GM18870 (cell line): ENCODE measurements around the gene SLC35G2.
A peak's percentile ranks its signal among the peaks of the same experiment; 100 is the strongest.
"Not testable (repeated sequence)": the region's sequence is repeated elsewhere in the genome, so short reads cannot be mapped to it uniquely, and the experiment has no call there.

Experiments used
- ATAC-seq: cut with Tn5 transposase; IDR thresholded peaks from one replicate; pipeline ENCODE4 v1.9.1; 2021; ENCODE audit warnings: moderate library complexity; ENCODE audit not compliant: unreplicated experiment

Gene SLC35G2

DNA sequence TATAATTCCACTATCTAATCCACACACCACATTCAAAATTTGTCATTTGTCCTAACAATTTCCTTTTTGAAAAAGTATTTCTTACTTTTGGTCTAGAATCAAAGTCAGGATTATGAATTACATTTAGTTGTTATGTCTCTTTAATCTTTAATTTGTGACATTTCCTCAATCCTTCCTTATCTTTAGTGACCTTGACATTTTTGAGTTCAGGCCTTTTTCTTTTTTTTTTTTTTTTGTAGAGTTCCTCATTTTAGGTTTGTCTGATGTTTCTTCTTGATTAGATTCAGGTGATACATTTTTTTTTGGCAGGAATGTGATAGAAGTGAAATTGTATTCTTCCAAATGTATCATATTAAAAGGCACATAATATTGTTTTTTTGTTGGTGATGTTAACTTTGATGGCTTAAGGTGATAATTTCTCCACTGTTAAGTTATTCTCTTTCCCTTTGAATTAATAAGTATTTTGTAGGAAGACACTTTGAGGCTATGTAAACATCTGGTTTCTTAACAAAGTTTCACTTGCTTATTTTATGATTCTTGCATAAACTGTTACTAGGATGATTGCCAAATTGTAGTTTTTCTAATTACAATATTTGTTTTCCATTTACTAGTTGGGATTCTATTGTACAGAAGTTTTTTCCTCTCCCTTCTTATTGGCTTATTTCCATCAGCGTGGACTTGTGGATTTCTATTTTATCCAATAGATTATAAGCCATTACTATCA is 16.3 kb downstream of the SLC35G2 start:
- ATAC-seq: no peak

- no peak for ATAC-seq
Observed at GRCh38 chr3:136835813-136836510, 17.0 kb downstream of the SLC35G2 start.

- no peak for ATAC-seq
Observed at GRCh38 chr3:136836511-136837156, 17.7 kb downstream of the SLC35G2 start.

DNA sequence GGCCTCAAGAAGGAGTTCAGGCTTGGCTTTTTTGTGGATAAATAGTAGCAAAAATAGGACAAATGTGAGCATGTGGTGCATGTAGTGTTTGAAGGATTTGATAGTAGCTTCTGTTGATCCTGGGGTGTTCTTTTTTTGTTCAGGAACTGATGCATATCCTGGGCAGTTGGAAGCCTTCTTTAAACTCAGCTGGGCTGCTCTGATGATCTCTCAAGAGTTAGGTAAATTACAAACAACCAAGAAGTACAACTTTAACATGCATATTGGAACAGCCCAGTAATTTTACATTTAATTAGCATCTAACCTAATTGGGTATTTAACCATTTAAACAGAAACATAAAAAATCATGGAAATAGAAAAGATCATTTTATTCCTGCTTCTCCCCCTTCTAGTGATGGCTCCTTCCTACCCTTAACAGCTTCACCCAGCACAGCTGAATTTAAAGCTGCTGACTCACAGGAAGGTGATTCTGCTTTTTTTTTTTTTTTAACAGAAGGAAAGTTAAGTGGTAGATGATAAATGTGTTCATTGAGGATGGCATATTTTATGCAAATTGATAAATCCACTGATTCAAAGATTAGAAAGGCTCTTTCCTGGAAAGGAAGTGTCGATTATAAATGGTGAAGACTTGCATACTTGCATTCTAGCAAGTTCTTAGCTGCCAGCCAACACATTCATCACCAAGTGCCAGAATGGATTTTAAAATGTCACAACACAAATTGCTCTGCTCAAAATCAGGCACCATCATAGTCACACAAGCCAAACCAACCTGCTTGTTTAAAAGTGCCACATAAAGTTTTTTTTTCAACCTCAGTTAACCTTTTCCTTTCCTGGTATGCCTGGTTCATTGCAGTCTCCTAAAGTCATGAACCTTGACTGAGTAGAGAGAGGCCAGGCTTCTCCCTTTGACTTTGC is 20.0 kb downstream of the SLC35G2 start:
- ATAC-seq: no peak

DNA sequence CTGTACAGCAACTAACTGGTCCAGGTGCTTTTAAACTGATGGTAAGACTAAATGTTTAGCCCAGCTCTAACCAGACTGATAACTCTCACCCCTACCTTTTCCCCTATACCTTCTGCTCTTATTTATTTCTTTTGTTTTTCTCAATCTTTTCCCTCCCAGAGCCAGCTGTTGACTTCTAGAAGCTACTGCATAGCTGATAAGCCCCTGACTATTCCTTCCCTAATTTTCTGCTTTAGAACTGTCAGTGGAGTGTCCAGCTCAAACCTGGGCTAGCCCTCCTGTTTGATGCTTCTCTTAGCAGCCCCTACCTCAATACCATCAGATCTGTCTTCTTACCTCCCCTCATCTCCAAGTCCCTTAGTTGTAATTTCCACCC is 20.6 kb downstream of the SLC35G2 start:
- no peak for ATAC-seq

DNA sequence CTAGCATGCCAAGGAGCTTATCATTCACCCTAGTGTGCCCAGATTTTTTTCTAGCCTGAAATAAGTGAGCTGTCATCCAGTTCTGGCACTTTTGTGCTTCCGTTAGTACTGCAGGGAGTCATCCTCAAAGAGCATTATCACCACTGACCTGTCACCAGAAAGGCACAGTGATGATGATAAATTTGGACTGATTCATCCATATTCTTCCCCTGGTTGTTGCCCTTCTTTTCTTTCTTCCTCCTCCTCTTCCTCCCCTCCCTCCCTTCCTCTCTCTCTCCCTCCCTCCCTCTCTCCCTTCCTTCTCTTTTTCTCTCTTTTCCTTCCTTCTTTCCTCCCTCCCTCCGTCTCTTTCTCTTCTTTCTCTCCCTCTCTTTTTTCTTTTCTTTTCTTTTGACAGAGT is 21.3 kb downstream of the SLC35G2 start:
- ATAC-seq: no peak

DNA sequence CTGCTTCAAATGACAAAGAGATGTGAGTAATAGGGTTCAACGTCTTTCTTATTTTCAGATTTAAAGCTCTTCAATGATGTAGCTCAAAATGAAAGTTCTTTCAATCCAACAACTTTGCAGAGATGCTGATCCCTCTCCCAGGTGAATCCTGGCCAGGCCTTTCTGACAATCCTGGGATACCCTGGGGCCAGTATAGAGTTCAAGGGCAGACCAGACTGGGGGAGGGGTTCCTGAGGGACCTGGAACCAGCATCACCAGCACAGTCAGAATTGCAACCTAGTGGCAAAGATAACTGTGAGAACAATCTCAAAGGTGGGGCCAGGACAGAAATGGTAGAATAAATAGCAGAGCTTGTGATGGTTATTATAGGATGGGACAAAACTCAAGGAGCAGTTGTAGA is 23.4 kb downstream of the SLC35G2 start:
- ATAC-seq: no peak

DNA sequence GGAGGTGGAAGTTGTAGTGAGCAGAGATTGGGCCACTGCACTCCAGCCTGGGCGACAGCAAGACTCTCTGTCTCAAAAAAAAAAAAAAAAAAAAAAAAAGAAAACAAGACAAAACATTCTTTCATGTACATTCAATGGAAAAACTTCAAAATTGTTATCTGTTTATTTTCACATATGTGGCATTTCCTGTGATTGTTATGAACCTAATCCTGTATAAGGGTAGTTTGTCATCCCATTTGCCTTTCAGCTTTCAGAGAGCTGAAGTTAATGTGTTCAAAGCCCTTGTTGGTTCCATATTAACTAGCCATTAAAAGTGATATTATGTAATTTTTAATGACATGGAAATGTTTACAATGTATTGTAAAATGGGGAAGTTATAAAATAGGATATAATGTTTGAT is 25.8 kb downstream of the SLC35G2 start:
- ATAC-seq: no peak

DNA sequence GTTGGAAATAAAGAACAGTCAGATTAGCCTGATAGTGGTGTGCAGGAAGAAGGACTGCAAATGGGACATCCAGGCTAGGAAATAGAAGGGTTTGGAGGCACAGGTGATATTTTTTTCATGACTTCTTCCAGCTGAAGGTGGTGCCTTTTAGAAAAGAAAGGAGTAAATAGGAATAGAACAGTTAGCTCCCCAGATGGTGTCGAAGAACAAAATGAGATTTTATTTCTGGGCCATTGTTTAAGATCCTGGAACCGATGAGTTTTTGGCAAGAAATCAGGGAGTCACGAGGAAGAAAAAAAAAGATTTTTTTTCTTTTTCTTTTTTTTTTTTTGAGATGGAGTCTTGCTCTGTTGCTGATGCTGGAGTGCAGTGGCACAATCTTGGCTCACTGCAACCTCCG is 33.3 kb downstream of the SLC35G2 start:
- no peak for ATAC-seq

DNA sequence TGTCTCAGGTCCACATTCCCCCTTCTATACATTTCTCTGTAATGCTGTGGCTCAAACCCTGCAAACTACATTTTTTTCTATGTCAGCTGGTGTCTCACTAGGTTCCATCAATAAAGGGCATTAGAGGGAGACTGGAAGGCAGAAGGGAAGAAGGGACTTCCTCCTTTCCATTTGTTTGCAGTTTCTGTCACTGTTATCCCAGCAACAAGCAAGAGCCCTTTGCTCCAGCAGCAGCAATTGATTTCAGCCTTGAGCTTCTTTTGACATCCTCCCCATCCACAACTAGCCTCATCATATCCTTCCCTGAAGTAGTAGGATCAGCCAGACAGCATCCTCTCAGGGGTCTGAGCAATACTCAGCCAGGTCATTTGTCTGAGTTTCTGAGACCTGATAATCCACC is 37.7 kb downstream of the SLC35G2 start:
- no peak for ATAC-seq

GRCh38 chr3:136858381-136858780 is 39.5 kb downstream of the SLC35G2 start:
- no peak for ATAC-seq

GRCh38 chr3:136860541-136860940 is 41.6 kb downstream of the SLC35G2 start:
- ATAC-seq: no peak

- peak; percentile 95 for ATAC-seq
Observed at GRCh38 chr3:136861890-136862616, 43.1 kb downstream of the SLC35G2 start, which contains the start of gene NCK1. Gene NCK1, plus strand, starts transcription at chr3:136862208. Its CDS starts 65,794 bp downstream, at chr3:136928002.

- ATAC-seq: peak; percentile 7
Observed at GRCh38 chr3:136862617-136863322, 43.8 kb downstream of the SLC35G2 start.

DNA sequence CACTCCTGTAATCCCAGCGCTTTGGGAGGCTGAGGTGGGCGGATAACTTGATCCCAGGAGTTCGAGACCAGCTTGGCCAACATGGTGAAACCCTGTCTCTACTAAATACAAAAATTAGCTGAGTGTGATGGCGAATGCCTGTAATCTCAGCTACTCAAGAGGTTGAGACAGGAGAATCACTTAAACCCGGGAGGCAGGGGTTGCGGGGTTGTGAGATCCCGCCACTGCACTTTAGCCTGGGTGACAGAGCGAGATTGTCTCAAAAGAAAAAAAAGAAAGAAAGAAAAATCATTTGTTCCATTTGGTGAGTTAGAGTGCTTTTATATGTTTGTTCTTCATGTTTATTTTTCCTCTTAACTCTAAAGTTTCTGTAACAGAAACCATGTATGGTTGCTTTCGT is 50.4 kb downstream of the SLC35G2 start:
- ATAC-seq: no peak

- ATAC-seq: not testable (repeated sequence)
Observed at GRCh38 chr3:136872258-136872657, 53.3 kb downstream of the SLC35G2 start.

- not testable (repeated sequence) for ATAC-seq
Observed at GRCh38 chr3:136879510-136879909, 60.6 kb downstream of the SLC35G2 start.

GRCh38 chr3:136882571-136882970 is 63.6 kb downstream of the SLC35G2 start:
- no peak for ATAC-seq

GRCh38 chr3:136883967-136884720 is 65.2 kb downstream of the SLC35G2 start:
- no peak for ATAC-seq
